Panc1 (cell line): ENCODE results near the gene FAN1. TPM values are rescaled to one million over a fixed set of nuclear protein-coding genes. Genes with fewer than 3 reads are reported as not detected.

Source experiments
- ATAC-seq: fragments of 200-7000 bp; cut with Tn5 transposase; 2 replicates; pipeline ENCODE4 v1.9.1; 2020; ENCODE audit warnings: mild to moderate bottlenecking, moderate library complexity
- BruUV-seq: library from RNA; stranded (reverse); fragments of 400-500 nt; replicated peaks from 2 replicates; lab custom pipeline; 2021; lab: Mats Ljungman, UMichigan
- CTCF ChIA-PET: fragments of 300-600 bp; sonication (Branson Sonifier 250); formaldehyde crosslinking; loops from one replicate; lab custom pipeline; 2022; ENCODE audit warnings: antibody characterized with exemption; lab: Charles Lee
- POLR2A ChIA-PET: fragments of 300-600 bp; sonication (Branson Sonifier 250); formaldehyde crosslinking; loops from one replicate; lab custom pipeline; 2022; ENCODE audit warnings: antibody characterized with exemption; lab: Charles Lee
- DNase-seq: peaks from one replicate; pipeline ENCODE4 v3.0.0-alpha.2; 2010; ENCODE audit warnings: low read depth, low spot score
- H3K27ac ChIP-seq: 2 replicates; pipeline ENCODE4 v1.5.1; 2011; ENCODE audit warnings: mild to moderate bottlenecking, low read length, inconsistent platforms
- H3K27me3 ChIP-seq: fragments of 200-500 bp; sonication (Bioruptor generic); 2 replicates; pipeline ENCODE4 v1.6.0; 2014; ENCODE audit warnings: low read length, inconsistent platforms; ENCODE audit not compliant: control insufficient read depth, insufficient read depth
- H3K36me3 ChIP-seq: fragments of 200-500 bp; sonication (Bioruptor generic); 2 replicates; pipeline ENCODE4 v1.5.1; 2014; ENCODE audit warnings: inconsistent platforms, mild to moderate bottlenecking, low read length, moderate library complexity; ENCODE audit not compliant: control insufficient read depth, insufficient read depth
- H3K4me1 ChIP-seq: 2 replicates; pipeline ENCODE4 v1.5.1; 2011; ENCODE audit warnings: inconsistent platforms, mild to moderate bottlenecking, low read length, moderate library complexity; ENCODE audit not compliant: control insufficient read depth, insufficient read depth
- H3K4me3 ChIP-seq, 2 experiments: 2 replicates each; pipeline ENCODE4 v1.5.1; 2011 to 2012; ENCODE audit warnings: low read depth in 2 of 2, low read length in 2 of 2, mild to moderate bottlenecking in 2 of 2, inconsistent platforms in 1 of 2, moderate library complexity in 1 of 2
- H3K9me3 ChIP-seq: fragments of 200-500 bp; sonication (Bioruptor generic); 2 replicates; pipeline ENCODE4 v1.5.1; 2014; ENCODE audit warnings: low read depth, mild to moderate bottlenecking, inconsistent platforms, low read length, moderate library complexity; ENCODE audit not compliant: control insufficient read depth, insufficient read depth
- CTCF ChIP-seq: fragments of 450-650 bp; IDR thresholded peaks from 2 replicates; pipeline ENCODE4 v1.5.1; 2017; ENCODE audit warnings: mild to moderate bottlenecking
- POLR2AphosphoS5 ChIP-seq: IDR thresholded peaks from 2 replicates; pipeline ENCODE4 v1.6.1; 2012; ENCODE audit warnings: mild to moderate bottlenecking, low read depth, low read length, moderate library complexity
- SIN3A ChIP-seq: IDR thresholded peaks from 2 replicates; pipeline ENCODE4 v1.6.1; 2012; ENCODE audit warnings: low read depth, mild to moderate bottlenecking, low read length, moderate library complexity, borderline replicate concordance; ENCODE audit not compliant: insufficient read depth
- TCF7L2 ChIP-seq: IDR thresholded peaks from 2 replicates; pipeline ENCODE4 v1.6.1; 2011; ENCODE audit warnings: mild to moderate bottlenecking, low read depth, low read length, inconsistent platforms
- in situ Hi-C: cut with HindIII; loops from 2 replicates; pipeline ENCODE4 v1.10.0; 2016; ENCODE audit warnings: low sequenced_read_pairs, low pct_unique_long_range_greater_than_20kb
- intact Hi-C: fragments of 100-400 bp; cut with micrococcal nuclease; formaldehyde crosslinking; loops from one replicate; pipeline ENCODE4 v1.10.0; 2022; ENCODE audit not compliant: unreplicated experiment
- total RNA-seq: library from RNA; stranded (reverse); gene quantifications from one replicate; pipeline ENCODE4 v1.2.1, GENCODE V29; 2021; ENCODE audit not compliant: unreplicated experiment
- TF ChIP-seq, protein P1 (sequence below), 2 experiments: IDR thresholded peaks; 2 replicates each; pipeline ENCODE4 v1.6.1; 2011 to 2012; ENCODE audit warnings: low read depth in 2 of 2, control low read depth in 1 of 2, low read length in 1 of 2, mild to moderate bottlenecking in 1 of 2, moderate library complexity in 1 of 2; ENCODE audit not compliant: insufficient read depth in 1 of 2

The FAN1 gene
- total RNA-seq, 1 experiment from 2014 or later = 16.4 TPM

DNA sequence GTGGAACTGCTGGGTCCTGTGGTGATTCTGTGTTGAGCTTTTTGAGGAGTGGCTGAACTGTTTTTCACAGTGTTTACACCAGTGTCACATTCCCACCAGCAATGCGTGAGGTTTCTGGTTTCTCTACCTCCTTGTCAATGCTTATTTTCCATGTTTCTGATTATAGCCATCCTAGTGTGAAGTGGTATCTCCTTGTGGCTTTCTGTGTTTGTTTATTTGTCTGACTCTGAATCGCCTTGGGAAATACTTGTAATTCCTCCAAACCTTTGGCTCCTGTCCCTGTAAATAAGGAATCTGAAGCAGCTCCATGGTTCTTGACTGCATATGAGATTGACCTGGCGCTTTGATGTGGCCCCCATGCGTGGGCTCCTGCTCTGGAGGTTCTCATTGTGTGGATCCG, 20.6 kb downstream of the FAN1 start:
- CTCF ChIA-PET = no interaction called here

DNA sequence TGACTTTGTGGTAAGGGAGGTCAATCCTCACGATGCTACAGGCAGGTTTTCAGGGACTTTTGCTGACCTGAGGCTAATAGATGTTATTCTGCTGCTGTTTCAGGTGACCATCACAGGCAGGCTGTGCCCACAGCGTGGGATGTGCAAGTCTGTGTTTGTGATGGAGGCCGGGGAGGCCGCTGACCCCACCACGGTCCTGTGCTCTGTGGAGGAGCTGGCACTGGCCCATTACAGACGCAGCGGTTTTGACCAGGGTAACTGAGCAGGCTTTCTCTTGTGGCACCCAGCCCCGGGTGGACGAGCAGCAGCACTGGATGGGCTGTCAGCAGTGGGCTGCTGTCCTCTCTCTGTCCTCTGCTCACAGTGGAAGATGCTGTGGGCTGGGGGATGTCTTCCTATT, 22.0 kb downstream of the FAN1 start:
- no peaks in the 10 kb centered on the region for H3K27me3 ChIP-seq
- no peaks in the 10 kb centered on the region; the same call in 1 of the 2 replicates for H3K36me3 ChIP-seq
- TF ChIP-seq CTCF (no peak), POLR2AphosphoS5 (no peak), SIN3A (no peak)
- TF ChIP-seq, protein P1, sequence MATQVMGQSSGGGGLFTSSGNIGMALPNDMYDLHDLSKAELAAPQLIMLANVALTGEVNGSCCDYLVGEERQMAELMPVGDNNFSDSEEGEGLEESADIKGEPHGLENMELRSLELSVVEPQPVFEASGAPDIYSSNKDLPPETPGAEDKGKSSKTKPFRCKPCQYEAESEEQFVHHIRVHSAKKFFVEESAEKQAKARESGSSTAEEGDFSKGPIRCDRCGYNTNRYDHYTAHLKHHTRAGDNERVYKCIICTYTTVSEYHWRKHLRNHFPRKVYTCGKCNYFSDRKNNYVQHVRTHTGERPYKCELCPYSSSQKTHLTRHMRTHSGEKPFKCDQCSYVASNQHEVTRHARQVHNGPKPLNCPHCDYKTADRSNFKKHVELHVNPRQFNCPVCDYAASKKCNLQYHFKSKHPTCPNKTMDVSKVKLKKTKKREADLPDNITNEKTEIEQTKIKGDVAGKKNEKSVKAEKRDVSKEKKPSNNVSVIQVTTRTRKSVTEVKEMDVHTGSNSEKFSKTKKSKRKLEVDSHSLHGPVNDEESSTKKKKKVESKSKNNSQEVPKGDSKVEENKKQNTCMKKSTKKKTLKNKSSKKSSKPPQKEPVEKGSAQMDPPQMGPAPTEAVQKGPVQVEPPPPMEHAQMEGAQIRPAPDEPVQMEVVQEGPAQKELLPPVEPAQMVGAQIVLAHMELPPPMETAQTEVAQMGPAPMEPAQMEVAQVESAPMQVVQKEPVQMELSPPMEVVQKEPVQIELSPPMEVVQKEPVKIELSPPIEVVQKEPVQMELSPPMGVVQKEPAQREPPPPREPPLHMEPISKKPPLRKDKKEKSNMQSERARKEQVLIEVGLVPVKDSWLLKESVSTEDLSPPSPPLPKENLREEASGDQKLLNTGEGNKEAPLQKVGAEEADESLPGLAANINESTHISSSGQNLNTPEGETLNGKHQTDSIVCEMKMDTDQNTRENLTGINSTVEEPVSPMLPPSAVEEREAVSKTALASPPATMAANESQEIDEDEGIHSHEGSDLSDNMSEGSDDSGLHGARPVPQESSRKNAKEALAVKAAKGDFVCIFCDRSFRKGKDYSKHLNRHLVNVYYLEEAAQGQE (IDR thresholded peaks at IDR 0.05; ENCODE audit: insufficient read depth in 1 of 2, low read depth in 2 of 2, low read length in 1 of 2) = no peak
- no peak overlapping the region for H3K27ac ChIP-seq
- no TSS peak for BruUV-seq
- no peaks in the 10 kb centered on the region for H3K9me3 ChIP-seq
- in situ Hi-C loops (no loop called here), intact Hi-C loops (no loop called here)
- no peak for ATAC-seq
- no peak overlapping the region for H3K4me3 ChIP-seq
- ChIA-PET POLR2A (no interaction called here), CTCF (no interaction called here)
- no peaks in the 10 kb centered on the region for H3K4me1 ChIP-seq
- no peak for DNase-seq

More for the DNA sequence above, 20.6 kb downstream of the FAN1 start:
- Histone ChIP-seq H3K9me3 (no peaks in the 10 kb centered on the region), H3K4me3 (no peak overlapping the region), H3K27ac (no peak overlapping the region), H3K4me1 (no peaks in the 10 kb centered on the region), H3K36me3 (no peaks in the 10 kb centered on the region; the same call in 1 of the 2 replicates), H3K27me3 (no peaks in the 10 kb centered on the region)
- TF ChIP-seq TCF7L2 (no peak), SIN3A (no peak), CTCF (no peak), POLR2AphosphoS5 (no peak)
- TF ChIP-seq, protein P1 (IDR thresholded peaks at IDR 0.05; ENCODE audit: insufficient read depth in 1 of 2, low read depth in 2 of 2, low read length in 1 of 2) = no peak
- POLR2A ChIA-PET = no interaction called here
- no peak for ATAC-seq
- in situ Hi-C loops = no loop called here
- BruUV-seq = no TSS peak
- DNase-seq = no peak
- intact Hi-C loops = no loop called here
